Iris pigment epithelial cell (primary cell): Measurements from ENCODE around the gene IL34.
"Not testable (repeated sequence)": the region's sequence is repeated elsewhere in the genome, so short reads cannot be mapped to it uniquely, and the experiment has no call there.

Experiments used
- DNase-seq: peaks from one replicate; pipeline ENCODE4 v3.0.0-alpha.2; 2011; ENCODE audit warnings: low read depth

IL34 gene

GRCh38 chr16:70632273-70632672, 14.1 kb upstream of the IL34 start:
- DNase-seq, result no peak

DNA sequence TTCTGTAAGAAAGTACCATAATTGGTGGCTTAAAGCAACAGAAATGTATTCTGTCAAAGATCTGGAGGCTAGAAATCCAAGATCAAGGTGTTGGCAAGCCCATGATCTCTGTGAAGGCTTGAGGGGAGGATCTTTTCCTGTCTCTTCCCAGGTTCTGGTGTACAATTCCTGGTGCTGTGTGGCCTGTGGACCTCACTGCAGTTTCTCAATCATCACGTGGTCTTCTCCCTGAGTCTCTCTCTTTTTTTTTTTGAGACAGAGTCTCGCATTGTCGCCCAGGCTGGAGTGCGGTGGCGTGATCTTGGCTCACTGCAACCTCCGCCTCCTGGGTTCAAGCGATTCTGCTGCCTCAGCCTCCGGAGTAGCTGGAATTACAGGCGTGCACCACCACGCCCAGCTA, 12.7 kb upstream of the IL34 start:
- not testable (repeated sequence) for DNase-seq

DNA sequence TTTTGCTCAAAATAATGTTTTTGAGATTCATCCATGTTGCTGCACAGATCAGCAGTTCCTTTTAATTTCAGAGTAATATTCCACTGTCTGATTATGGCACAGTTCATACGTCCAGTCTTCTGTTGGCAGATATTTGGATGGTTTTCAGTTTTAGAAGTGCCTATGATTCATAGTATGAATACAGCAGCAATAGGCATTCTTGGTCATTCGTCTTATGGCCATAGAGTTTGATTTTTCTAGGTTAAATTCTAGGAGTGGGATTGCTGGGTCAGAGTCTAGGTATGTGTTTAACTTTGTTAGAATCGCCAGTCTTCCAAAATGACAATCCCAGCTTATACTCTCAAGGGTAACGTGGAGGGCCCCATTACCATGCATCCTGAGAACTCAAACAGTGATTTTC, 11.5 kb upstream of the IL34 start:
- DNase-seq, result peak; percentile 52

DNA sequence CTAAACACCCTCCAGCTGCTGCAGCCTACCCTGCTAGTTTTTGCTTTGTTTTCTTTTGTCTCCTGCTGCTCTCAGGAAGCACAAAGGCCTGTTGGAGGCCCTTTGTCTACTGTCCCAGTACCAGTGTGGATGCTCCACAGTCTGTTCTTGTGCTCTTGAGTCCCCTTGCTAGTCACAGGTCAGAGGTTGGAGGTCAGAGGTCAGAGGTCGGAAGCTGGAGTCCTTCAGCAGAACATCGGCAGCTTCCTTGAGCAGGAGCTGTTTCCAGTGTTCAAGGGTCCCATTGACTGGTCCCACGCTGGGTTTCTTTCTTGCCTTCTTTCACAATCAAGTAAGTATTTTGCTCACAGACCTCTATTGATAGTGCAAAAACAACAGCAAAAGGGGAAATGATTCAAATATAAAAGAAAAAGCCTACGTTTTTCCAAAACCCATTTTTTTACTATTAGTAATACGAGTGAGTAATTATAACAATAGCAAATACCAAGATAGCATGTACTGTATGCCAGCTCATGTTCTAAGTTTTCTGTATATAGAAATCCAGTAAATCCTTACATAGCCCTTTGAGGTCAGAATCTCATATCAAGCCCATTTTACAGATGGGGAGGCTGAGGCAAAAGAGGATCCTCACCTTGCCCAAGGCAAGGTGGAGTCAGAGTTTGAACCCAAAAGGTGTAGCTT, 10.9 kb upstream of the IL34 start:
- DNase-seq, result peak; percentile 77

GRCh38 chr16:70638814-70639792, 7.3 kb upstream of the IL34 start:
- DNase-seq, result peak; percentile 86

DNA sequence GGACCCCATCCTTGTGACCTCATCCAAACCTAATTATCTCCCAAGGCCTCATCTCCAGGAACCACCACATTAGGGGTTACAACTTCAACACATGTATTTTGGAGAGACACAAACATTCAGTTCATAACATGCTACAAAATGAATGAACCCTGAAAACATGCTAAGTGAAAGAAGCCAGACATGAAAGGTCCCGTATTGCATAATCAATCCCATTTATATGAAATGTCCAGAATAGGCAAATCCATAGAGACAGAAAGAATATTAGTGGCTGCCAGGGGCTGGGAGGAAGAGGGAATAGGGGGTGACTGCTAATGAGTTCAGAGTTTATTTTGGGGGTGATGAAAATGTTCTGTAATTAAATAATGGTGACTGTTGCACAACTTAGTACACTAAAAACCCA, 3.7 kb upstream of the IL34 start:
- DNase-seq, result no peak

DNA sequence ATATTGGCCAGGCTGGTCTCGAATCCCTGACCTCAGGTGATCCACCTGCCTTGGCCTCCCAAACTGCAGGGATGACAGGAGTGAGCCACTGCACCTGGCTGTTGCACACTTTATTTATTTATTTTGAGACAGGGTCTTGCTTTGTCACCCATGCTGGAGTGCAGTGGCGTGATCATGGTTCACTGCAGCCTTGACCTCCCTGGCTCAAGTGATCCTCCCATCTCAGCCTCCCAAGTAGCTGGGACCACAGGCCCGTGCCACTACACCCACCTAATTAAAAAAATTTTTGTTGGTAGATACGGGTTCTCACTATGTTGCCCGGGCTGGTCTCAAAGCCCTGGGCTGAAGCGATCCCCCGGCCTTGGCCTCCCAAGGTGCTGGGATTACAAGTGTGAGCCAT, 3.1 kb upstream of the IL34 start:
- not testable (repeated sequence) for DNase-seq

- no peak for DNase-seq
These were observed 1.4 kb upstream of the IL34 start for GRCh38 chr16:70644763-70645597.

DNA sequence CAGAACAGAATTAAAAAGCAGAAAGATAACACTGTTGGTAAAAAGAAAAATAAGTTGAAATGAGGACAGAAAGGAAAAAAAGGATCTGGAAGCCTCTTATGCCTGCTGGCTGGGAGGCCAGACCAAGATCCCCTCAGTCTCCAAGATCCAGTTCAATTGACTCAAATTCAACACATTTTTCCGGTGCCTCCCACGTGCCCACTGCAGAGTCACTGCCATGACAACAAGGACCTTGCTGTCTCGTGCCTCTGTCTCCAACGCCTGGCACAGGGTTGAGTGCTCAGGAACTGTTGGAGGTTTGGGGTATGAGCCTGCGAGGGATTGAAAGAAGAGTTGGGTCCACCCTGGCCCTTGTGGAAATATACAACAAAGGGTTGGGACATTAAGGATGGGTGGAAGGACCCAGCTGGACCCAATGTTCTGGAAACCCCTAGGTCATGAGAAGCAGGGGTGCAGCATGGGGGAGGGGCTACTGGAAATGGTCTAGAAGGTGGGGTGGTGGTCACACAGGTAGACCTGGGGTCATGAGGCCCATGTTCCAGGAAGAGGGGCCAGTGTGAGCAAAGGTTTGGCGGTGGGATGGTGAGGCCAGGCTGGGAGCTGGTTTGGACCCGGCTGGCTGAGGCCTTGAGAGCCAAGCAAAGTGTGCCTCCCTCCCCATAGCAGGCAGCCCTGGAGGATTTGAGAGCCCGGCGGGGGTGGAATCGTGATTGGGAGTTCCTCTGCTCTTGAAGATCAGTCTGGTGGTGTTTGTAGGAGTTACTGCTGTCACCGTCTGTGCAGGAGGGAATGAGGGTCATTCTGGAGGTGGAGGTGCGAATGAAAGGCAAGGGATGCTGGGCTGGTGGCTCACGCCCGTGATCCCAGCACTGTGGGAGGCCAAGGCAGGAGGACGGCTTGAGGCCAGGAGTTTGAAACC, 1.3 kb downstream of the IL34 start:
- DNase-seq, result no peak

- no peak for DNase-seq
These were observed 2.2 kb downstream of the IL34 start for GRCh38 chr16:70648606-70649005.

DNA sequence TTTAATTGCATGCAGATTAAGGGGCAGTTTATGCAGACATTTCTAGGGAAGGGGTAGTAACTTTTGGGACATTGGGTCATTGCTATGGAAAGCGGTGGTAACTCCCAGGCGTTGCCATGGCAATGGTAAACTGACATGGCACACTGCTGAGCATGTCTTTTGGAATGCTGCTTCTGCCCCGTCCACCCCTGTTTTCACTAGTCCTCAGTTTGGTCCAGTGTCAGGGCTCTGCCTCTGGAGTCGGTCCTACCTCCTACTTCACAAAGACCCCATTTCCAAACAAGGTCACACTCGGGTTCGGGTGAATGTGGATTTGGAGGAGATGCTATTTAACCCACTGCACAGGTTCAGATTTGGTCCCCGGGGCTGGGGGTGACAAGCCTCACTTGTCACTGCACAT, 2.9 kb downstream of the IL34 start:
- DNase-seq, result no peak

- no peak for DNase-seq
These were observed 3.9 kb downstream of the IL34 start for GRCh38 chr16:70650216-70650615.

DNA sequence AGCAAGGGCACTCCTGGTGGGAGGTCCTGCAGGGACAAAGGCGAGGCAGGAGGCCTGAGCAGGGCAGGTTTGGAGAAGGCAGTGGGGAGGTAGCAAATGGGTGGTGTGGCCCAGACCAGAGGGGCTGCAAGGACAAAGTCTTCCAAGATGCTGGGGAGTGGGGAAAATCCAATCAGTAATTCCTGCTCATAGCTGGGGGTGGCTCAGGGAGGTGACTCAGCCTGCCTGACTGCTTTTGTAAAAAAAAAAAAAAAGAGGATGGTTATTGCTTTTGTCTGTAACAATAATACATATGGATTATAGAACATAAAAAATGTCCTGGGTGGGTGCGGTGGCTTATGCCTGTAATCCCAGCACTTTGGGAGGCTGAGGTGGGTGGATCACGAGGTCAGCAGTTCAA, 5.2 kb downstream of the IL34 start:
- DNase-seq, result peak; percentile 31

- DNase-seq, result peak; percentile 12
These were observed 6.0 kb downstream of the IL34 start for GRCh38 chr16:70652322-70652721.

- no peak for DNase-seq
These were observed 7.0 kb downstream of the IL34 start for GRCh38 chr16:70653406-70653805.

DNA sequence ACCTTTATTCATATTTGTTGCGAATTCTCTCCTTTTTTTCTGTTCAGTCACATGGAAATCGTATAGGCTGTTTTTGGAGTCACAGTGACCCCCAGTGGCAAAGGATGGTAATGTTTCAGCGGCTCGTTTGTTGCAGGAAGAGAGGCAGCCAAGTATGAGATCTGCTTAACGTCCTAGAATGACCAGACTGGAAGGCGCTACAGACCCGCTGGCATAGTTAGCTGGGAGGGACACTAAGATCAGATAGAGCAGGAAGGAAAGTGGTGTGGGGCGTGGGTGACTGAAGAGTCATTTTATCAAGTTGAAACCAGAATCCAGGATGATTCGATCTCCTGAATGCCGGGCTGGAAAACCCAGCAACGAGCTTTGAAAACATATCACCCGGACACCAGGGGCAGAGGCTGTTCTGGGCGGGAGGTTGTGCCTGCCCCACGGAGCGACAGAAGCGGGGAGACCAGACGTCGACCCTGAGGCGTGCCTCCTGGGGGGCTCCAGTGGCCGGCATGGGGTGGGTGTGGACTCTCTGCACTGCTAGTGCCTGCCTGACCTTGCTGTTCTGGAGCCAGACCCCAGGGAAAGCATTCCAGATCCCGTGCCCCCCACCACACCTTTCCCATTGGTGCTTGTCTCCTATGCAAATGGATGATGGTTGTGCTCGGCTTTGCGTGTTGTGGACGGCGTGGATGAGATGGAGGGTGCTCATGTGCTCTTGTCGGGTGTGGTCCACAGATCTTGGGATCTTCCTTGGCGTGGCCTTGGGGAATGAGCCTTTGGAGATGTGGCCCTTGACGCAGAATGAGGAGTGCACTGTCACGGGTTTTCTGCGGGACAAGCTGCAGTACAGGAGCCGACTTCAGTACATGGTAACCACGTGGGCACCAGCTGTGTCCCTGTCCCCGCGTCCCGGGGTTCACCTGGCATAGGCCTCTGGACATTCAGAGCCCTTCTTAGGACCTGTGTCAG, 7.7 kb downstream of the IL34 start:
- DNase-seq, result peak; percentile 78

- DNase-seq, result no peak
These were observed 9.8 kb downstream of the IL34 start for GRCh38 chr16:70656065-70656711.

DNA sequence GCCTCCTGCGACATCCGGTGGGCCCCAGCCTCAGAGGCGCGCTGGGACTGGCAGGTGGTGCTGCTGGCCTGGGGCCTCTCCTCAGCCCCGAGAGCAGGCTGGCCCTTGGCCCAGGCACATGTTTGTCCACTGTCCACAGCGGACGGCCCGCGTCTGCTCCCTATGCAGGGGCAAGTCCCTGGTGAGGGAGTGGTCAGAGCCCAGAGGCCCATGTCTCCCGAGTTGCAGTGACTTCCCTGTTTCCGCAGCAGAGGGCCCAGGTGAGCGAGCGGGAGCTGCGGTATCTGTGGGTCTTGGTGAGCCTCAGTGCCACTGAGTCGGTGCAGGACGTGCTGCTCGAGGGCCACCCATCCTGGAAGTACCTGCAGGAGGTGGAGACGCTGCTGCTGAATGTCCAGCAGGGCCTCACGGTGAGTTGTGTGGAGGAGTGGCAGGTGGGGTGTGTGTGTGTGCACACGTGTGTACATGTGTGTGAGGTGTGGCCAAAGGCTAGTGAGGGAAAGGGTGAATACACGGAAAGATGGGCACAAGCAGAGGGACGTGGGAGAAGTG, 10.4 kb downstream of the IL34 start:
- no peak for DNase-seq

DNA sequence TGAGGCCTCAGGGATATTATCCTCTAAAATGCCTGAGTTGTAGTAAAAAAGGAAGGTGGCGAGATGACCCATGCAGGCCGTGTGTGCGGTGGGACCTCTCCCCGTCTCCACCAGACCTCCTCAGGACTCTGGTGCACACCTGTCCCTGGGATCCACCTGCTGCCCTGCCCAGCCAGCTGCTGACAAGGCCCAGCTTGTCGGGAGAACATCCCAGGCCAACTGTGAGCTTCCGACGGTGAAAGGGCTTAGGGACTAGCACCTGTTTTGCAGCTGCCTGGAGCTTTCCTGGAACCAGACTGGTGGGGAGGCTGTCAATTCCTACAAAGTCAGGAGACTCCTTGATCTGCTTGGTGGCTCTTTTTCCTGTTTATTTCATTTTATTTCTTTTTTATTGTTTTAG, 11.6 kb downstream of the IL34 start:
- no peak for DNase-seq
